Measurements from ENCODE around the gene CLMP. TPM values are rescaled to one million over a fixed set of nuclear protein-coding genes. Genes with fewer than 3 reads are reported as not detected.
A peak's percentile ranks its signal among the peaks of the same experiment; 100 is the strongest.

Gene CLMP
- polyA plus RNA-seq, 3 donors = 0.33 TPM; not detected in 2

DNA sequence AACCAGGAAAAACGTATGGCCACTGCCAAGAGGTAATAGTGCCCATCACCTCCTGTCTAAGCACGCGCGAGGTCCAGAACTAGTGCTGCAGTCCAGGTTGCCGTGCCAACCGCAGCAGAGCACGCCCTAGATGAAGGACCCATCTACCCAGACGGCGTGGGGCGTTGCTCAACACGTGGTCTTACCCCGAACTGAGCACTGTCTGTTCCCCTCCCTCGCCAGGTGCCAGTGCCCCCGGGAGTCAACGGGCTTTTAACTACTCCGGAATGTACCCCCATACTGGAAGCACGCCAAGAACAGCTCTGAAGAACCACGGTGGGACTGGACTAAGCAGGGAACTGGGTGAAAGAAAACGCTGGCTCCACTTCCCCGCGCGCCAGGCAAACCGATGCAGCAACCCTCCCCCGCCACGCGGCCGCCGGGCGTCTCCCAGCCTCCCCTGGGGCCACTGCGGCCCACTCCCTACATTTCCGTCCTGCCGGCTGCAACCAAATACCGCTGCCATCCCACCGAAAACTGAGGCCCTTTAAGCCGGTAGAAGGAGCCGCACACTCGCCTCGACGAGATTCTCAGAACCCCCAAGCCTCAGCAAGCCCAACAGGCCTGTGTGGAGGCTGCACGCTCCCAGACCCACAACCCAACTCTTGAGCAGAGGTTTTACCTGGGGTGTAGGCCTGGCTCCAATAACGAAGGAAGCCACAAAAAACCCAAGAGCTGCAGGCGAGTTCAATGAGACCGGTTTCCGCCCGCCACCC is 133.5 kb downstream of the CLMP start, which contains the start of gene HSPA8:
HSPA8 (minus strand) TSS at position 734 of the 755 bp plus-strand sequence. CDS start 812 bp downstream, outside the sequence.
- H3K4me2 ChIP-seq (replicated peaks; ENCODE audit: extremely low read depth, low read length, poor library complexity, severe bottlenecking) = peak within 1 kb of the TSS; percentile 84
- DNase-seq = peak; percentile 30 to 56 (median 53)
- H3K27me3 ChIP-seq (ENCODE audit: control insufficient read depth in 2 of 2, insufficient read depth in 2 of 2, low read length in 2 of 2) = no peaks in the 10 kb centered on the region
- peaks cover 44 to 45% of the 10 kb centered on the region in 2 donors for H3K36me3 ChIP-seq (replicated peaks in 1 of 2; ENCODE audit: control insufficient read depth in 1 of 2, insufficient read depth in 2 of 2, low read length in 2 of 2)
- H3K4me3 Mint-ChIP-seq = peak within 1 kb of the TSS; percentile 94
- no peaks in the 10 kb centered on the region for H3K9me3 Mint-ChIP-seq
- WGBS (ENCODE audit: insufficient coverage) = 0% methylated on average over 39 of the region's 45 CpGs
- intact Hi-C loops (cut with micrococcal nuclease) = loop anchor here (2.0 to 5.0 kb wide), 2 partner anchors 199 to 205 kb away; no protein-coding TSS in a partner anchor
- peaks cover 53% of the 10 kb centered on the region for H4K20me1 ChIP-seq (ENCODE audit: insufficient read depth, low read length)
- peaks cover 92% of the 10 kb centered on the region for H3K79me2 ChIP-seq (ENCODE audit: insufficient read depth, low read length)
- TF ChIP-seq CTCF (IDR thresholded peaks at IDR 0.05) = no peak
- peak within 1 kb of the TSS; percentile 99 to 100 for H3K27ac ChIP-seq (ENCODE audit: low read depth in 1 of 2, low read length in 2 of 2)
- peak within 1 kb of the TSS; percentile 96 to 100 (median 99) for H3K27ac Mint-ChIP-seq
- no peaks in the 10 kb centered on the region for H3K9me3 ChIP-seq (replicated peaks in 1 of 2; ENCODE audit: control insufficient read depth in 1 of 2, insufficient read depth in 1 of 2, low read length in 2 of 2)
- H3K4me3 ChIP-seq (replicated peaks in 1 of 3; ENCODE audit: low read depth in 2 of 3, low read length in 3 of 3) = peak within 1 kb of the TSS; percentile 55 to 98 (median 96)
- peak within 1 kb of the TSS; percentile 89 for H2AFZ ChIP-seq (ENCODE audit: insufficient read depth, low read depth, low read length, poor library complexity, severe bottlenecking)
- no peaks in the 10 kb centered on the region for H3K27me3 Mint-ChIP-seq (ENCODE audit: low read depth in 3 of 3)
- H3K9ac ChIP-seq (ENCODE audit: insufficient read depth, low read length, poor library complexity, severe bottlenecking) = peak within 1 kb of the TSS; percentile 100
- H3K4me1 ChIP-seq (ENCODE audit: control insufficient read depth in 1 of 2, insufficient read depth in 2 of 2, low read length in 2 of 2) = peaks cover 42 to 74% of the 10 kb centered on the region in 2 donors
- H3K4me1 Mint-ChIP-seq = peaks cover 68% of the 10 kb centered on the region
- peaks cover 45 to 49% of the 10 kb centered on the region in 2 donors for H3K36me3 Mint-ChIP-seq

DNA sequence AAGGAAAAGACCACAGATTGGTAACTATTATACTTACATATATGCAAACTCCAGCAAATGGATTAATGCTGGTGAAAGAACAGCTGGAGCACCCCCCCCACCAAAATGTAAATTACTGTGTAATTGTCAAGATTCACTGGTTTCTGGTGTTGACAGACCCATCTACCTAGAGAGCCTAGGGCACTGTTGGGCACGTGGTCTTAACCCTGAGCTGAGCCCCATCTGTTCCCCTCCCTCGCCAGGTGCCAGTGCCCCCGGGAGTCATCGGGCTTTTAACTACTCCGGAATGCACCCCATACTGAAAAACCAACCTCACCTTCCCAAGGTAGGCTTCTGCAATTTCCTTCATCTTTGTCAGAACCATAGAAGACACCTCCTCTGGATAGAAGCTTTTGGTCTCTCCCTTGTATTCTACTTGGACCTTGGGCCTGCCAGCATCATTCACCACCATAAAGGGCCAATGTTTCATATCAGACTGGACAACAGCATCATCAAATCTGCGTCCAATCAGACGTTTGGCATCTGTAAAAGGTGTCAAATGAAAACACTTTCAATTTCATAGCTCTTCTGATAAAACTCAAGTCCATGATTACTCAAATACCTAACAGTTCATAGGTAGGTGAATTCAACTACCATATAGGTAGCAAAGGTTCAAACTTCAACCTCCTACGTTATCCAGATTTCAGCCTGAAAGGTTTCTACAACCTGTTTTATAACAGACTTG is 134.6 kb downstream of the CLMP start:
- Mint-ChIP-seq H3K27me3 (ENCODE audit: low read depth in 3 of 3) (no peaks in the 10 kb centered on the region), H3K4me3 (peak overlapping the region; percentile 94), H3K4me1 (peaks cover 64% of the 10 kb centered on the region), H3K9me3 (peaks cover 0 to 1% (median 0%) of the 10 kb centered on the region in 7 donors), H3K27ac (peak overlapping the region in 5 of 7 donors; percentile 70 to 97 (median 90)), H3K36me3 (peaks cover 56% of the 10 kb centered on the region in 2 donors)
- peak overlapping the region; percentile 55 to 98 (median 96) for H3K4me3 ChIP-seq (replicated peaks in 1 of 3; ENCODE audit: low read depth in 2 of 3, low read length in 3 of 3)
- DNase-seq = no peak
- H3K4me2 ChIP-seq (replicated peaks; ENCODE audit: extremely low read depth, low read length, poor library complexity, severe bottlenecking) = peak overlapping the region; percentile 84
- WGBS (ENCODE audit: insufficient coverage) = 4% methylated on average over 7 of the region's 8 CpGs
- H3K27ac ChIP-seq (ENCODE audit: low read depth in 1 of 2, low read length in 2 of 2) = peak overlapping the region in 1 of 2 donors; percentile 100
- H2AFZ ChIP-seq (ENCODE audit: insufficient read depth, low read depth, low read length, poor library complexity, severe bottlenecking) = no peak overlapping the region
- peaks cover 87% of the 10 kb centered on the region for H3K79me2 ChIP-seq (ENCODE audit: insufficient read depth, low read length)
- intact Hi-C loops (cut with micrococcal nuclease) = loop anchor here in 1 of 2 donors (5.0 kb wide), 1 partner anchor 198 kb away; no protein-coding TSS in a partner anchor
- H3K9ac ChIP-seq (ENCODE audit: insufficient read depth, low read length, poor library complexity, severe bottlenecking) = peak overlapping the region; percentile 100
- TF ChIP-seq CTCF (IDR thresholded peaks at IDR 0.05) = no peak
- no peaks in the 10 kb centered on the region for H3K9me3 ChIP-seq (replicated peaks in 1 of 2; ENCODE audit: control insufficient read depth in 1 of 2, insufficient read depth in 1 of 2, low read length in 2 of 2)
- no peaks in the 10 kb centered on the region for H3K27me3 ChIP-seq (ENCODE audit: control insufficient read depth in 2 of 2, insufficient read depth in 2 of 2, low read length in 2 of 2)
- H4K20me1 ChIP-seq (ENCODE audit: insufficient read depth, low read length) = peaks cover 64% of the 10 kb centered on the region
- peaks cover 55 to 56% of the 10 kb centered on the region in 2 donors for H3K36me3 ChIP-seq (replicated peaks in 1 of 2; ENCODE audit: control insufficient read depth in 1 of 2, insufficient read depth in 2 of 2, low read length in 2 of 2)
- peaks cover 42 to 65% of the 10 kb centered on the region in 2 donors for H3K4me1 ChIP-seq (ENCODE audit: control insufficient read depth in 1 of 2, insufficient read depth in 2 of 2, low read length in 2 of 2)
